NB4 (cell line): ENCODE results near the gene FSTL3.

Source experiments
- CTCF ChIP-seq: IDR thresholded peaks from one replicate; pipeline ENCODE4 v1.5.1; 2012; ENCODE audit warnings: low read depth, low read length
- MAX ChIP-seq: IDR thresholded peaks from 2 replicates; pipeline ENCODE4 v1.6.1; 2011; ENCODE audit warnings: low read depth, low read length
- POLR2A ChIP-seq: IDR thresholded peaks from 2 replicates; pipeline ENCODE4 v1.6.1; 2011; ENCODE audit warnings: mild to moderate bottlenecking; ENCODE audit not compliant: insufficient read length; ENCODE audit errors: extremely low read depth

GRCh38 chr19:710767-711166 lies 34.6 kb downstream of the FSTL3 start:
- TF ChIP-seq CTCF (no peak), POLR2A (no peak), MAX (no peak)
